Stimulated activated naive CD8-positive, alpha-beta T cell treated with anti-CD3 and anti-CD28 coated beads, Interleukin-15, Interleukin-2, amounts not matched to agents 100 U/mL and 50 U/mL, for 24 hours (primary cell): ENCODE data around the gene KCTD12.

Experiments
- ATAC-seq: fragments of 150-1000 bp; cut with Tn5 transposase; one replicate; pipeline ENCODE4 v1.10.0; 2021
- DNase-seq: peaks from one replicate; pipeline ENCODE4 v3.0.0; 2021

Gene KCTD12

DNA sequence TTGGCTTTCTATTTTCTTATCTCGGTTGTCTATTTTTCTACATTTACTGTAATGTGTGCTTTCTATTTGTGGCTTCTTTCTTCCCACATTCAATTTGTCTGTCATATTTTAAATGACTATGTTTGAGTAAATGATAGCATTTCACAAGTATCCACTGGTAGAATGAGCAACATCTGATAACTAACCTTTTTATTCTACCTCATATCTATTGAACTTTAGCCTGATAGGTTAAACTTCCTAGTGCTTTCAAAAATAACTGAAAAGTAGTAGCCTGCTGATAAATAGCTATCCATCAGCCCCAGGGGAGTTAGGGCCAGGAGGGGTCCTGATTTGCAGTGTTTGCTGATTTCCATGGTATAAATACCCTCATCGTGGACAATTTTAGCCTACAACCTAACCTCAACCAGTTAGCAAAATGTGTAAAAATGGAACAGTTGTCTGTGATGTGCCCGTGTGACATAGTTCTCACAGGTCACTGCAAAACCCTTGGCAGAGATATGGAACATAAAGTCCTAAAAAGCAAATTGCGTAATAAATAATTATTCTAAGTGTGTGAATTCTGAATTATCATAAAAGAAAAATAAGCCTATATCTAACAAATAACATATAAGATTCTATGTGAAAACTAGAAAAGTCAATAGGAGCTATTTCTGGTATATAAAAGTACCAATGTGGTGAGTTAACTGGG, 32.1 kb downstream of the KCTD12 start:
- no peak for DNase-seq
- no peak for ATAC-seq

DNA sequence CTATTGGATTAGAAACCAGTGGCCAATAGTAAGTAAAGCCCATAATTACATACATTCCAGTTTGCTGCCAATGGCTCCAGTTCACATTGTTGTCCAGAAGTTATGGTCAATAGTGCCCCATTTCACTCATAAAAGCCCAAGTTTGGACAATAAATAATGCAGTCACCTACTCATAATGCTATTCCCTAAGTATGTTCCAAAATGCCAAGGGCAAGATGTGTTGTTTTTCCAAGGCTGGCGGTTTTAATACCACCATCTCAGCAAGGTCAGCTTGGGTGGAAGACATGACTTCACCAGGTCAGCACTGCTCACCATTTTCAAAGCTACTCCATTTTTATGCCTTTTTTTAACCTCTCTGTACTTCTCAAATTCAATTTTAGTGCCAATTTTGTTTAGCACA, 32.7 kb downstream of the KCTD12 start:
- DNase-seq (no peak), ATAC-seq (no peak)

DNA sequence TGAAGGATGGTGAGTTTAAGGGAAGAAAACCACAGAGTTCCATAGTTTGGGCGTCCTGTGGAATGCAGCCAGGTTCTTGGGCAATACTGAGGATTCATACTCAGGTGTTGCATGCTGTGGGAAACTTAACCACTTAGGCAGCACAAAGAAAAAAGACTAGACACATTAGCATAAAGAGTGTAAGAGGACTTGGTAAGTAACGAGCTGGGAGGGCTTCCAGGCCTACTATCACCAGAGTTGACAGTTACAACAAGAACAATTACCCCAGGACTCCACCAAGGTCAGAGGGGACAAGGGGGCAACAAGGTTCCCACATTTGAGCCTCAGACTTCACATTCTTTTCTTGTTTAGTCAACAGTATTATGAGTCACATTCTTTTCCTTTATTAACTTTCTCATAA, 33.2 kb downstream of the KCTD12 start:
- DNase-seq (no peak), ATAC-seq (no peak)

DNA sequence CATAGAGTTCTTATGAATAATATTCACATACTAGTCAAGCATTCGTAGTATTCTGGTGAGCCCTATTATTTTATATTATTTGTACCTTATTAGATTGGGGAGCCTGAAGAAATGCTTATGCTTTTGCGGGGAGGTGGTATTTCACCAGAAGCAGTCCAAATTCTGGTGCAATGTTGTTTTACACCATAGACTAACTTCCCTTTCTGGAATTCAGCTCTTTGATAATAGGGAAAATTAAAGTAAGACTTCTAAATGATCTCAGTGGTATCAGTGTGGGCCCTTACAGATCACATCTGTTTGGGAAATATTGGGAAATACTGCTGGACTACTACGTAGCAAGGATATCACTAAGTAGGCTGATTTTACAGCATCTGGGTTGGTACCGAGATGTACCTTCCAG, 34.2 kb downstream of the KCTD12 start:
- no peak for ATAC-seq
- DNase-seq: no peak

DNA sequence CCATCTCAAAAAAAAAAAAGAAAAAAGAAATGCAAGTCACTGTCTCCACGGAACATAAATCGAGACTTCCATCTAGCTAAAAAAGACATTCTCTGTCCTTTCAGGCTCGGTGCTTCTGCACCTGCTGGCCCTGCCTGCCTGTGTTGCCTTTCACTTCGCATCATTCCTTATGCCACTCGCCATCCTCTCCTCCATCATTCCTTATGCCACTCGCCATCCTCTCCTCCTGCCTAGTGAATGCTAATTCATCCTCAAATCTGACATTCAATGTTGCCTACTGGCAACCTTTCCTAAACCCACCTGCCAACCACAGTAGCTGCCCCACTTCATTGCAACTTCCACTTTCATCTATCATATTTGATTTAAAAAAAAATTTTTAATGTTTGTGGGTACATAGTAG, 36.7 kb downstream of the KCTD12 start:
- no peak for DNase-seq
- no peak for ATAC-seq

DNA sequence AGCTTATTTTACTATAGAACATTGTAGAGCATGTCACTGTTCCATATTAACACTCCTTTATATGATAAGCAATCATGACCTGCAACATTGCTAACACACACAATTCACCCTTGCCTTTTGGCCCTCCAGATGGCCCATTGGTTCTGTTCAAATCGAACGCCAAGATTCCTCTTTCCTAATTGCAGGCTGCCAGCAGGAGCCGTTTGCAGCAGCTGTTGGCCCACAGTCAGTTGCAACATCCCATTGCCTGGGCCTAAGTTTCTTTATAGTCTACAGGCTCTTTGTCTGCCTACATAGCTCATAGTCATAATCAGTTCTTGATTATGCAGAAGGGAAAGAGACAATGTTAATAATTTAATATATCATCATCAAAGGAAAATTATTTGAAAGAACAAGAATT, 37.6 kb downstream of the KCTD12 start:
- DNase-seq (no peak), ATAC-seq (no peak)

DNA sequence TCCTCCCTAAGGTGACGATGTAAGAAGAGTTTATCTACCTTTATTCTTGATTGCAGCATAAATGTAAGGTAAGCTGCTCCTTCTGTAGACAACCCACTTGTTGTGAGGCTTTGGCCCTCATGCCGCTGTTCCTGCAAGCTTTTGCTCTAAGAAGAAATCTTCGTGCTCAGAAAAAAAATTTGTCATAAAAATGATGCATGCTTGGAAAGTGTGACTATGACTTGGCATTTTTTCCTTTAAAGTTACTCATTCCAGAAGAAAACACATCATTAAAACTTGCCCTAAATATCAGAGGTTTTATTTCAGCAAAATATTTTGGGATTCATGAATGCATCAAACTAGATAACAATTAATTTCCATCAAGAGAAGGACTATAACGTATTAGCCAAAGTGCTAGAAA, 39.8 kb downstream of the KCTD12 start:
- no peak for ATAC-seq
- DNase-seq: no peak

DNA sequence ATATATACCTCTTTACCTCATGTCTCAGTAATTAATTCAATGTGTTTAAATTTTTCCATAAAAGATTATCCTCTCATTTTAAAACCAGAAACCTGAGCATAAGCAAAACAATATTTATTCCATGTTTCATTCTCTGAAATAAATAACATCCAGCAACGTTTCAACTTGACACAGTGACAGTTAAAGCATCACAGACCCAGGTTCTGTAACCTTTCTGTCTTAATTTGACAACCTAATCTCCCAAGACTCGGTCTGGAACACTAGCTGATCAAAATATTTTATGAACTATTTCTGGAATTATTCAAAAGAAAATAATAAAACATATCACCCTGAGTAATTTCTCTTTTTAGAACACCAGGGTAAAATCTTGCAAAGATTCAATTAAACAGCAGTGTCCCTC, 40.3 kb downstream of the KCTD12 start:
- ATAC-seq (no peak), DNase-seq (no peak)

DNA sequence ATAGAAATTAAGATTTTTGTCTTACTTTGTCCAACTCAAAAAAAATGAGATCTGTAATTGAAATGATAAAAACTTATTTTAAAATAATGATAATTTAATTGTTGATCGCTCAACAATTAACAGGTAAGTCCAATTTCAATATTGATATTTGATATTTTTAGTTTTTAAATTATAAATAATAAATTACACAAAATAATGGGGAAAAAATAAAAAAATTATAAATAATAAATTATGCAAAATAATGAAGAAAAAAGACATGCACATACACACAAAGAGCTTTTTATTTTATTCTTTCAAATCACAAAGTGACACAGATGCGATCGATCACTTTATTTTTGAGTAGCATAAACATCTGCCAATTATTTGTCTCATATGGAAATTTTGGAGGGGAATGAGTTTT, 40.8 kb downstream of the KCTD12 start:
- ATAC-seq (no peak), DNase-seq (no peak)

DNA sequence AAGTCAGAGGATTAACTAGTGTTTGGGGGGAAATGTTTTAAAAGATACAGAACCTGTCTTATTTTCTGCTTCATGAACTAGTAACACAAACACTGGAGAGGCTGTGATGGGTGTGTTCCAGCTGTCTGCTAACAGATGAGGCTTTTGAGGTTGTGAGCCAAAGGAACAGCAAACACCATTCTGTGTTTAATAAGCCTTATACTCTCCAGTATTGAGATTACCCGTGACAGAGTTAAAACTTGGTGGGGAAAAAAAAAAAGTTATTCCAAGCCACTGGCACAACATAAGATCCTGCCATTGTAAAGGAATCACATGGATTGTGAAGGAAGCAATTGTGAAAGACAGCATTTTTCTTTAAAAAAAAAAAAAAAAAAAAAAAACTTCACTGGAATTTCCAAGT, 48.4 kb downstream of the KCTD12 start:
- ATAC-seq (no peak), DNase-seq (no peak)

DNA sequence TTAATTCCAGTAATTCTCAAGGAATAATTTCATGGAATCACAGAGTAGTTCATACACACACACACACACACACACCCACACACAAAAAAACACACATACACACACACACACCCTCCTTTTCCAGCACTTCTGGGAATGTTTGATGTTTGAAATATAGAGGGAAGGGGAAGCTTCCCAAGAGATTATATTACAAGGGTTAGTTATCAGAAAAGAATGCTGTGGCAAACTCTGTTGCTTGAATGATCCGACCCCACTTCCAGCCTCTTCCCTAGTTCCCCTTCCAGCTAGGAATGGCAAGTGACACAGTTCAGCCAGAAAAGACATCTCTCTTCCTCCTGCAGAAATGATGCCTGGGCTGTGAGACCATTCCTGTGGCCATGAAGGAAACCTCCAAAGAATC, 49.9 kb downstream of the KCTD12 start:
- no peak for DNase-seq
- no peak for ATAC-seq

DNA sequence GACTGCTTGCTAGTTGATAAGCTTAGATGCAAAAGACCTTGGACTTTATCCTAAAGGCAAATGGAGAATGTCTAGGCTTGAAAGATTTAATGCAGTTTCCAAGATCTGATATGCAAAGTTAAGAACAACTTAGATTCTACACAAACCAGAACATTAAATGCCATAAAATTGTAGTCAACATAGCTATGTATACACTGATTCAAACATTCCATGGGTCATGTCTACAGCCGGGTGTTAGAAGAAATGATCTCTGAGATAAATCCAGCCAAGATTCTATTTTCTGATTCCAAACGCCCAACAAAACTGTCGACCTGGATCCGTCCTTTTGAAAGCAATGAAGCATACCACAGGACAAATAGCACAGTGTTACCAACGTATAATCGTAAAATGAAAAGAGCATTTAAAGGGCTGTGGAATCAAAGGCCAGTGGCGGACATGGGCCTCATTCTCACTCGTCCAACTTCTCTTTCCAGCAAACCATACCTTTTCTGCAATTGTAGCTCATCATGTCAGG, 52.7 kb downstream of the KCTD12 start:
- DNase-seq (no peak), ATAC-seq (no peak)

DNA sequence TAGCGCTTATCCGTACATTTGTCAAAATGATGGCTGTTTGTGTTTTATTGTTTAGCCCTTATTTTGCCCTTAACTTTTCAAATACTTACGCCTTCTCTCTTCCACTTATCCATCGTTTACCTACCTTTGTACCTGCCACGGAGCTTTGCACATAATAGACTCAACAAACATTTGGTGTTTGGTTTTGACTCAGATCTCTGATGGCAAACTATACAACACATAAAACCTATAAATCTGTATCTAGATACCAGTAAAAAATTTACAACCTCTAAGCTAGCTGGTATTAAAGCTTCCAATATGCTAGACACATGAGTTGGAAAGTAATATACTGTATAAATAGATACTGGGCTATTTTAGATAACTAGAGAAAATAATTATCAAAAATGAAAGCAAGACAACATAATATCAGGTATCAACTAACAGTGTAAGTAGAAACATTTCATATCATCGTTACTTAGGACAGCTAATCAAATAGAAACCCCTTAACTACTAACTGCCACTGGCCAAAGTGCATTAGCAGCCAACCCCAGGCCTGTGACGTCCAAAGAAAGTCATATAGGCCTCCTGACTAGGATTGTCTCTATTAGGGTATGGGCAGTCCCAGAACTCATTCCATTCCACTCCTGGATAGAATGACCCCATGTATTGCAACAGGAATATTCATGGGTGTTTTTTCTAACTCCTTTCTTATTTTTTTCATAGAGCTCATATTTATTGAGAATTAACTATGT, 53.8 kb downstream of the KCTD12 start:
- ATAC-seq (no peak), DNase-seq (no peak)

DNA sequence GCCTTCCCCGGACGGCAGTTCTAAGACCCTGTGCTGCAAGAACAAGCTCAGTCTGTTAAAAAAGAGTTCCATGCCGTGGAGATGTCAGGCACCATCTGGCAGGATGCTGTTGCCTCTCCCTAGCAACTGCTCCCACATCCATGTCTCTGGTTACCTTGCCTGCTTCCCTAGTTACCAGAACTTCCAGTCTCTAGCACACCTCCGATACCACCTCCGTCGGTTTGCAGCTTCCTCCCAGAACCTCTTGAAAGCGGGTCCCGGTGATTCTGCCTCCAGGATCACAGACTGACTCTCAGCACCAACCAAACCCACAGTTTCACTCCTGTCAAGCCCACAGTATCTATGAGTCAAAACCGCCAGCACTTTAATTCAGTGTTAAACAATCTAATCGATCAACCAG, 55.4 kb downstream of the KCTD12 start:
- ATAC-seq (no peak), DNase-seq (no peak)
